Hypothalamus (tissue), 51 donors: ENCODE results near the gene GNAO1.
"Not testable (repeated sequence)": the region's sequence is repeated elsewhere in the genome, so short reads cannot be mapped to it uniquely, and the experiment has no call there.

Experiments used
- DNase-seq, 51 donors: peaks; one replicate each; lab custom pipeline; 2025; lab: John Stamatoyannopoulos, UW

The GNAO1 gene

GRCh38 chr16:56373003-56373402 lies 181.7 kb downstream of the GNAO1 start:
- no peak for DNase-seq

GRCh38 chr16:56375792-56376191 lies 184.5 kb downstream of the GNAO1 start:
- DNase-seq: not testable (repeated sequence)

GRCh38 chr16:56379044-56379443 lies 187.8 kb downstream of the GNAO1 start:
- not testable (repeated sequence) for DNase-seq

GRCh38 chr16:56380778-56381485 lies 189.6 kb downstream of the GNAO1 start:
- DNase-seq: not testable (repeated sequence)

- no peak for DNase-seq
These were observed 191.2 kb downstream of the GNAO1 start for GRCh38 chr16:56382459-56382858.

- no peak for DNase-seq
These were observed 191.6 kb downstream of the GNAO1 start for GRCh38 chr16:56382901-56383355.

GRCh38 chr16:56384074-56384721 lies 192.9 kb downstream of the GNAO1 start:
- DNase-seq: no peak

GRCh38 chr16:56387396-56387795 lies 196.1 kb downstream of the GNAO1 start:
- DNase-seq: no peak

GRCh38 chr16:56388209-56388608 lies 196.9 kb downstream of the GNAO1 start:
- DNase-seq: no peak

- no peak for DNase-seq
These were observed 198.3 kb downstream of the GNAO1 start for GRCh38 chr16:56389554-56389953.

GRCh38 chr16:56396724-56397123 lies 205.4 kb downstream of the GNAO1 start:
- not testable (repeated sequence) for DNase-seq

- no peak for DNase-seq
These were observed 207.8 kb downstream of the GNAO1 start for GRCh38 chr16:56399047-56399446.

GRCh38 chr16:56399486-56399885 lies 208.2 kb downstream of the GNAO1 start:
- DNase-seq: no peak

GRCh38 chr16:56400458-56400857 lies 209.2 kb downstream of the GNAO1 start:
- DNase-seq: no peak

- no peak for DNase-seq
These were observed 210.2 kb downstream of the GNAO1 start for GRCh38 chr16:56401482-56401881.

GRCh38 chr16:56405977-56406672 lies 214.8 kb downstream of the GNAO1 start:
- DNase-seq: no peak
